ENCODE data around the gene ZNF500. TPM values are rescaled to one million over a fixed set of nuclear protein-coding genes. Genes with fewer than 3 reads are reported as not detected.

ZNF500 gene
- total RNA-seq, 1 donor from 2014 or later, result 23.5 TPM

DNA sequence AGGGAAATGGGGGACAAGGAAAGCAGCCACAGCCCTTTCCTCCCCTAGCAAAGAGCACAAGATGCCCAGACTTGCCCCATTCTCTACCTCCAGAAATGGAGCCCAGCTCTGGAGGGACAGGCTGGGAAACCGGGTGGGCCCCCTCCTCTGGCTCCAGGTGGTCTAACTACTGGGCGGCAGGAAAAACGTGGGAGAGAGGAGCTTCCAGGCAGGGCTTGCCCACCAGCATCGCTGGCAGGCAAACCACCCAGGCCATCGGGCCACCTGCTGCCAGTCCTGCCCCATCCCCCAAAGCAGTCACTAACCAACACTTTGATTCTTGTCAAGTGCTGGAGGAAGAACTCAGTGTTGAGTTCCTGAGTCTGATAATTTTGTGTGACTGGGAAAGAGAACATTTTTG is 48.5 kb downstream of the ZNF500 start:
- no peaks in the 10 kb centered on the region for H3K9me3 Mint-ChIP-seq (ENCODE audit: low read depth)
- peaks cover 16% of the 10 kb centered on the region for H3K36me3 Mint-ChIP-seq (ENCODE audit: insufficient read depth)
- H3K27me3 Mint-ChIP-seq, result no peaks in the 10 kb centered on the region
- peak overlapping the region; percentile 4 for H3K27ac Mint-ChIP-seq
- TF ChIP-seq, protein P1, sequence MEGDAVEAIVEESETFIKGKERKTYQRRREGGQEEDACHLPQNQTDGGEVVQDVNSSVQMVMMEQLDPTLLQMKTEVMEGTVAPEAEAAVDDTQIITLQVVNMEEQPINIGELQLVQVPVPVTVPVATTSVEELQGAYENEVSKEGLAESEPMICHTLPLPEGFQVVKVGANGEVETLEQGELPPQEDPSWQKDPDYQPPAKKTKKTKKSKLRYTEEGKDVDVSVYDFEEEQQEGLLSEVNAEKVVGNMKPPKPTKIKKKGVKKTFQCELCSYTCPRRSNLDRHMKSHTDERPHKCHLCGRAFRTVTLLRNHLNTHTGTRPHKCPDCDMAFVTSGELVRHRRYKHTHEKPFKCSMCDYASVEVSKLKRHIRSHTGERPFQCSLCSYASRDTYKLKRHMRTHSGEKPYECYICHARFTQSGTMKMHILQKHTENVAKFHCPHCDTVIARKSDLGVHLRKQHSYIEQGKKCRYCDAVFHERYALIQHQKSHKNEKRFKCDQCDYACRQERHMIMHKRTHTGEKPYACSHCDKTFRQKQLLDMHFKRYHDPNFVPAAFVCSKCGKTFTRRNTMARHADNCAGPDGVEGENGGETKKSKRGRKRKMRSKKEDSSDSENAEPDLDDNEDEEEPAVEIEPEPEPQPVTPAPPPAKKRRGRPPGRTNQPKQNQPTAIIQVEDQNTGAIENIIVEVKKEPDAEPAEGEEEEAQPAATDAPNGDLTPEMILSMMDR (IDR thresholded peaks at IDR 0.05; ENCODE audit: unreplicated experiment), result no peak
- no peak overlapping the region for H3K4me3 Mint-ChIP-seq (ENCODE audit: low read depth)
- no peaks in the 10 kb centered on the region for H3K4me1 Mint-ChIP-seq (ENCODE audit: low read depth)
- DNase-seq (ENCODE audit: low spot score, unreplicated experiment), result no peak

DNA sequence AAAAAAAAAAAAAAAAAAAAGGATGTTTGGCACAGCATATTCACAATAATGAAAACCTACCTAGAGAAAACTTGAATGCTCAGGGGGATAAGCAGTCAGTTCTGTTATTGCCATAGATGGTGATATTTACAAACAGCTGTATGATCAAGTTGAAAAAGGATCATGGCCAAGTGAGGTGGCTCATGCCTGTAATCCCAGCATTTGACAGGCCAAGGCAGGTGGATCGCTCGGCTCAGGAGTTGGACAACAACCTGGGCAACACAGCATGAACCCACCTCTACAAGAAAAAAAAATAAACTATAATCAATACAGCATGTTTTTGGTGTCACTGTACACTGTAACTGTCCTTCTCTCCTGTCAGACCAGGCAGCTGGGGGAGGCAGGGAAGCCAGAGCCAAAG is 52.0 kb downstream of the ZNF500 start:
- H3K27me3 Mint-ChIP-seq, result no peaks in the 10 kb centered on the region
- H3K4me1 Mint-ChIP-seq (ENCODE audit: low read depth), result no peaks in the 10 kb centered on the region
- no peak overlapping the region for H3K4me3 Mint-ChIP-seq (ENCODE audit: low read depth)

DNA sequence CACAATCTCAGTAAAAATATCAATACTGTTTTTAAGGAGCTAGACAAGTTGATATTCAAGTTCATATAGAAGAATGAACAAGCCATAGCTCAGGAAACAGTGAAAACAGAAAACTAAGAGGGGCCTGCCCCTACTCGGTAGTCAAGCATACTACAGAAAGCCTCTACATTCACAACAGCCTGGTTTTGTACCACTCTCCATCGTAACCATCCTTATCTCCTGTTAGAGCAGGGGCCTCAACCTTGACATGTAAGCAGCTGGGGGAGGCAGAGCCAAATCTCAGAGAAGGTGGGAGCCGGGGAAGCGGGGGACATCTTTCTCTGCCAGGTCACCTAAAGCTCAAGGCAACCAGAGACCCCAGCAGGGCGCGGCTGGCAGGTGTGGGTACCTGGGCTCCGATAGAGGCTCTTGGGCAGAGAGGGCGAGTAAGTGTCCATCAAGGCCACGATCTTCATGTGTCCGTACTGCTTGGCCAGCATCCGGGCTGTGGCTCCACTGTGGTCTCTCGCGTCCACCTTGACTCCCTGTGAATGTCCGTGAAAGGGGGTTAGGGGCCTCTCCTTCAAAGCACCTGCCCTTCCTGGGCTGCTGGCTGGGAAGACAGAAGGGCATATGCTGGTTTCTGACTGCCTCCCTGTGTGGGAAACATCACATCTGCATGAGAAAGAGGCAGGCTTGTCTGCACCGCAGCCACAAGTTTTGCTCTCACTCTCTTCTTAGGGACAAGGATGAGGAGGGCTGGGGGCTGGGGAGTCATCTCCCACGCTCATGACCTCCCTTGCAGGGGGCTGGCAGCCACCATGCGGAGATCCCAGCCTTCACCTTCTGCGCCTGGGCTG is 53.1 kb downstream of the ZNF500 start:
- no peak for DNase-seq (ENCODE audit: low spot score, unreplicated experiment)
- TF ChIP-seq, protein P1 (IDR thresholded peaks at IDR 0.05; ENCODE audit: unreplicated experiment), result no peak
- Mint-ChIP-seq H3K4me1 (ENCODE audit: low read depth) (no peaks in the 10 kb centered on the region), H3K36me3 (ENCODE audit: insufficient read depth) (peaks cover 20% of the 10 kb centered on the region), H3K9me3 (ENCODE audit: low read depth) (no peaks in the 10 kb centered on the region), H3K27ac (no peak overlapping the region), H3K27me3 (no peaks in the 10 kb centered on the region), H3K4me3 (ENCODE audit: low read depth) (no peak overlapping the region)

More for the DNA sequence above, 52.0 kb downstream of the ZNF500 start:
- Mint-ChIP-seq H3K9me3 (ENCODE audit: low read depth) (no peaks in the 10 kb centered on the region), H3K27ac (no peak overlapping the region), H3K36me3 (ENCODE audit: insufficient read depth) (peaks cover 15% of the 10 kb centered on the region)
- TF ChIP-seq, protein P1 (IDR thresholded peaks at IDR 0.05; ENCODE audit: unreplicated experiment), result no peak
- DNase-seq (ENCODE audit: low spot score, unreplicated experiment), result no peak

DNA sequence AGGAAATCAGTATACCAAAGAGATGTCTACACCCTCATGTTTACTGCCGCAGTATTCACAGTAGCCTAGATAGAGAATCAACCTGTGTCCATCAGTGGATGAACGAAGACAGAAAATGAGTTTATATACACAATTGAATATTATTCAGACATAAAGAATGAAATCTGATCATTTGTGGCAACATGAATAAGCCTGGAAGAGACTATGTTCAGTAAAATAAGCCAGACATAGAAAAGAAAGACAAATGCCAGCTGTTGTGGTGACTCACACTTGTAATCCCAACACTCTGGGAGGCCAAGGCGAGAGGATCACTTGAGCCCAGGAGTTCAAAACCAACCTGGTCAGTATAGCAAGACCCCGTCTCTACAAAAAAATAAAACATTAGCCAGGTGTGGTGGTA is 57.5 kb downstream of the ZNF500 start:
- no peaks in the 10 kb centered on the region for H3K4me1 Mint-ChIP-seq (ENCODE audit: low read depth)
- no peak overlapping the region for H3K27ac Mint-ChIP-seq
- peaks cover 18% of the 10 kb centered on the region for H3K36me3 Mint-ChIP-seq (ENCODE audit: insufficient read depth)
- no peaks in the 10 kb centered on the region for H3K27me3 Mint-ChIP-seq
- no peaks in the 10 kb centered on the region for H3K9me3 Mint-ChIP-seq (ENCODE audit: low read depth)
- no peak overlapping the region for H3K4me3 Mint-ChIP-seq (ENCODE audit: low read depth)
- no peak for DNase-seq (ENCODE audit: low spot score, unreplicated experiment)
- TF ChIP-seq, protein P1 (IDR thresholded peaks at IDR 0.05; ENCODE audit: unreplicated experiment), result no peak

DNA sequence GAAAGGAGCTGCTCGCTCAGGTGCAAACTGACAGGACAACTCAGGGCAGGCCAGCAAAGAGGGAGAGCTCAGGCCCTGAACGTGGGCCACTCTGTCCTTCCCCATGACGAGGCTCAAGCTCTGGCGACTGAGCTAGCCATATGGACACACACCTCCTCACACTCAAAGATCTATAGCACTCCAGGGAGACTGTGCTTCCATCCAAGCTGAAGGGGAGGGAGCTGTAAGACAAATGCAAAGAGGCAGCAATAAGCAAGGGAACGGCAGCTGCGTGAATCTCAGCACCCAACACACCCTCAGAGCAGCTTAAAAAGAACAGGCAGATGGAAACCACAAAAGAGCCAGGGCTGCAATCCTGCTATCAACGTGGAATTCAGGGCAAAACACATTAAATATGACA is 60.1 kb downstream of the ZNF500 start:
- no peak overlapping the region for H3K4me3 Mint-ChIP-seq (ENCODE audit: low read depth)
- no peaks in the 10 kb centered on the region for H3K4me1 Mint-ChIP-seq (ENCODE audit: low read depth)
- no peaks in the 10 kb centered on the region for H3K27me3 Mint-ChIP-seq
- peaks cover 13% of the 10 kb centered on the region for H3K36me3 Mint-ChIP-seq (ENCODE audit: insufficient read depth)
- H3K9me3 Mint-ChIP-seq (ENCODE audit: low read depth), result no peaks in the 10 kb centered on the region
- DNase-seq (ENCODE audit: low spot score, unreplicated experiment), result no peak
- TF ChIP-seq, protein P1 (IDR thresholded peaks at IDR 0.05; ENCODE audit: unreplicated experiment), result no peak
- H3K27ac Mint-ChIP-seq, result no peak overlapping the region

Data from progenitor cell of endocrine pancreas (in vitro differentiated cells).